Breast epithelium (tissue), 4 donors: ENCODE measurements around the gene SNAI3. TPM values are rescaled to one million over a fixed set of nuclear protein-coding genes. Genes with fewer than 3 reads are reported as not detected.

Source experiments
- DNase-seq, 2 donors: peaks; one replicate each; pipeline ENCODE4 v3.0.0-alpha.2; 2019; ENCODE audit warnings: low spot score in 2 of 2
- H3K27ac ChIP-seq, 2 donors: fragments of 200-600 bp; sonication (generic) in 1 of 2; one replicate each; pipeline ENCODE4 v1.5.1; 2016 to 2019; ENCODE audit warnings: mild to moderate bottlenecking in 1 of 2
- H3K27me3 ChIP-seq, 2 donors: fragments of 200-600 bp; sonication (generic) in 1 of 2; one replicate each; pipeline versions ENCODE4 v1.5.1 to v1.6.0; 2017 to 2019; ENCODE audit warnings: control low read depth in 1 of 2, mild to moderate bottlenecking in 1 of 2
- H3K36me3 ChIP-seq: fragments of 200-600 bp; one replicate; pipeline ENCODE4 v1.5.1; 2019
- H3K4me1 ChIP-seq, 2 donors: fragments of 200-600 bp; sonication (generic); one replicate each; pipeline ENCODE4 v1.5.1; 2016 to 2019; ENCODE audit warnings: control low read depth in 1 of 2
- H3K4me3 ChIP-seq, 3 donors: fragments of 200-600 bp; sonication (generic); 1 replicate in 2 of 3; 2 replicates in 1 of 3; pipeline ENCODE4 v1.5.1; 2016 to 2019; ENCODE audit warnings: mild to moderate bottlenecking in 3 of 3, moderate library complexity in 2 of 3
- H3K9me3 ChIP-seq, 2 donors: fragments of 200-600 bp; sonication (generic) in 1 of 2; one replicate each; pipeline ENCODE4 v1.5.1; 2016 to 2019; ENCODE audit warnings: control low read depth in 1 of 2
- CTCF ChIP-seq, 3 donors: fragments of 450-650 bp; IDR thresholded peaks; one replicate each; pipeline ENCODE4 v1.5.1; 2016 to 2017; ENCODE audit warnings: antibody characterized with exemption in 3 of 3, mild to moderate bottlenecking in 3 of 3, moderate library complexity in 3 of 3
- POLR2A ChIP-seq: fragments of 450-650 bp; IDR thresholded peaks from one replicate; pipeline ENCODE4 v1.6.1; 2016; ENCODE audit warnings: antibody characterized with exemption, mild to moderate bottlenecking, moderate library complexity
- POLR2AphosphoS5 ChIP-seq, 3 donors: sonication (generic); formaldehyde crosslinking; IDR thresholded peaks; one replicate each; pipeline ENCODE4 v1.6.1; 2017; ENCODE audit warnings: antibody characterized with exemption in 3 of 3
- intact Hi-C: fragments of 100-400 bp; cut with DNase I; formaldehyde crosslinking; loops from one replicate; pipeline ENCODE4 v1.15.1; 2023; ENCODE audit warnings: low total_unique reads
- total RNA-seq, 3 donors: library from RNA; depleted of rRNA; stranded (reverse); fragments of >200 nt; gene quantifications; one replicate each; pipeline ENCODE4 v1.1.0, GENCODE V29; 2016

Gene SNAI3
- total RNA-seq, 3 donors from 2014 or later: 0.66 to 0.96 (median 0.73) TPM

- no peak for TF ChIP-seq POLR2A
- no peak for TF ChIP-seq CTCF (IDR thresholded peaks at IDR 0.05)
- no peak for TF ChIP-seq POLR2AphosphoS5 (IDR thresholded peaks at IDR 0.05)
- H3K9me3 ChIP-seq: no peaks in the 10 kb centered on the region
- H3K4me1 ChIP-seq: no peaks in the 10 kb centered on the region
- no peaks in the 10 kb centered on the region for H3K27me3 ChIP-seq
- peaks cover 21% of the 10 kb centered on the region for H3K36me3 ChIP-seq
- no peak overlapping the region for H3K4me3 ChIP-seq
- DNase-seq: no peak
- H3K27ac ChIP-seq: no peak overlapping the region
- intact Hi-C loops: no loop called here
Observed at GRCh38 chr16:88714420-88715302, 28.4 kb upstream of the SNAI3 start.

- Histone ChIP-seq H3K36me3 (peaks cover 21% of the 10 kb centered on the region), H3K9me3 (no peaks in the 10 kb centered on the region), H3K4me3 (no peak overlapping the region), H3K4me1 (no peaks in the 10 kb centered on the region), H3K27me3 (no peaks in the 10 kb centered on the region), H3K27ac (no peak overlapping the region)
- intact Hi-C loops: no loop called here
- TF ChIP-seq POLR2A: no peak
- no peak for TF ChIP-seq CTCF (IDR thresholded peaks at IDR 0.05)
- no peak for TF ChIP-seq POLR2AphosphoS5 (IDR thresholded peaks at IDR 0.05)
- DNase-seq: no peak
Observed at GRCh38 chr16:88713568-88714419, 27.5 kb upstream of the SNAI3 start.

GRCh38 chr16:88713054-88713453 lies 26.7 kb upstream of the SNAI3 start:
- intact Hi-C loops: no loop called here
- Histone ChIP-seq H3K4me3 (no peak overlapping the region), H3K9me3 (no peaks in the 10 kb centered on the region), H3K27ac (no peak overlapping the region), H3K4me1 (no peaks in the 10 kb centered on the region), H3K36me3 (peaks cover 21% of the 10 kb centered on the region), H3K27me3 (no peaks in the 10 kb centered on the region)
- DNase-seq: no peak
- TF ChIP-seq CTCF (IDR thresholded peaks at IDR 0.05) (no peak), POLR2AphosphoS5 (IDR thresholded peaks at IDR 0.05) (no peak), POLR2A (no peak)

GRCh38 chr16:88712362-88712979 lies 26.2 kb upstream of the SNAI3 start:
- no peak overlapping the region for H3K27ac ChIP-seq
- peaks cover 21% of the 10 kb centered on the region for H3K36me3 ChIP-seq
- H3K4me1 ChIP-seq: no peaks in the 10 kb centered on the region
- no peak for TF ChIP-seq POLR2AphosphoS5 (IDR thresholded peaks at IDR 0.05)
- no peak for TF ChIP-seq POLR2A
- TF ChIP-seq CTCF (IDR thresholded peaks at IDR 0.05): no peak
- H3K4me3 ChIP-seq: no peak overlapping the region
- H3K27me3 ChIP-seq: no peaks in the 10 kb centered on the region
- H3K9me3 ChIP-seq: no peaks in the 10 kb centered on the region
- intact Hi-C loops: no loop called here
- no peak for DNase-seq
